Upper lobe of right lung (tissue), 1 donor: ENCODE results near the gene ACACB. TPM values are rescaled to one million over a fixed set of nuclear protein-coding genes. Genes with fewer than 3 reads are reported as not detected.
A peak's percentile ranks its signal among the peaks of the same experiment; 100 is the strongest.

Experiments
- ATAC-seq: fragments of 200-7000 bp; cut with Tn5 transposase; one replicate; pipeline ENCODE4 v1.9.1; 2020; ENCODE audit warnings: mild to moderate bottlenecking, moderate library complexity
- DNase-seq: peaks from one replicate; pipeline ENCODE4 v3.0.0-alpha.2; 2020
- H3K27ac ChIP-seq: fragments of 200-600 bp; one replicate; pipeline ENCODE4 v1.8.0; 2022
- H3K27me3 ChIP-seq: fragments of 200-600 bp; one replicate; pipeline ENCODE4 v1.8.0; 2022; ENCODE audit warnings: mild to moderate bottlenecking
- H3K36me3 ChIP-seq: fragments of 200-600 bp; one replicate; pipeline ENCODE4 v1.8.0; 2022
- H3K4me1 ChIP-seq: fragments of 200-600 bp; one replicate; pipeline ENCODE4 v1.8.0; 2022
- H3K4me3 ChIP-seq: fragments of 200-600 bp; one replicate; pipeline ENCODE4 v1.8.0; 2022; ENCODE audit warnings: mild to moderate bottlenecking
- H3K9me3 ChIP-seq: fragments of 200-600 bp; one replicate; pipeline ENCODE4 v1.8.0; 2022
- intact Hi-C: fragments of 100-400 bp; cut with DNase I; formaldehyde crosslinking; loops from one replicate; pipeline ENCODE4 v1.11.0; 2022
- total RNA-seq: library from RNA; stranded (reverse); fragmentation: NEBNext Ultra II Directional; extraction: Animal tissue kit (Norgen Biotek cat#: 25700); gene quantifications from one replicate; pipeline ENCODE4 v1.2.1, GENCODE V29; 2021
- TF ChIP-seq, protein P1 (sequence below): fragments of 200-600 bp; IDR thresholded peaks from one replicate; pipeline ENCODE4 v1.8.0; 2022; ENCODE audit warnings: antibody characterized with exemption
- donor health status: DM: no; HTN: yes; CAD: no; lungs with severe emphysema.

Gene ACACB
- total RNA-seq, 1 donor from 2014 or later = 35.2 TPM

DNA sequence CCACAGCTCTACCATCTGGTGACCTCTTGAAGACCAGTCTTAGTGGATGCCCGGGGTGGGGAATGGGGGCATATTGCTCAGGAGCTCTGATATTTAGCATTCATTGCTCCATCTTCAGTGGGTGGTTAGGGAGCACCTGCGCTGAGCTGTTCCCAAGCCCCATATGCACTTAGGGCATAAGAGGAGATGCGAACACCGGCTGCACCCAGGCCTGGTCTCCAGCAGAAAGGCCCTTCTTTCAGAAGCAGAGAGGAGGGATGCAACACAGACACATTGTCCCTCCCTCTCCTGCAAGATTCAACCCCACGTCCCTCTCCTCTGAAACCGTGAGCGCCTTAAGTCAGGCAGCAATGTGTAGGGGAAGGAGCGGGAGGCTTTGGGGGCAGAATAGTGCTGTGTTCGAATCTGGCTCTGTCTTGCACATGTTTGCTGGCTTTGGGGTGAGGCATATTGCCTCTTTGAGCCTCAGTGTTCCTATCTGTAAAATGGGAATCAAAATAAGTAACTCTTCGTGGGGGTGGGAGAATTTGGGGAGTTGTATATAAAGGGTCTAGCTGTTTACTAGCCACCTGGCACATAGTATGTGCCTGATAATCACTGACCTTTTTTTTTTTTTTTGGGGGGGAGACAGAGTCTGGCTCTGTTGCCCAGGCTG lies 105.0 kb downstream of the ACACB start:
- Histone ChIP-seq H3K4me1 (no peaks in the 10 kb centered on the region), H3K27me3 (no peaks in the 10 kb centered on the region), H3K4me3 (no peak overlapping the region), H3K27ac (no peak overlapping the region), H3K9me3 (no peaks in the 10 kb centered on the region), H3K36me3 (peaks cover 79% of the 10 kb centered on the region)
- DNase-seq (no peak), ATAC-seq (peak; percentile 13)
- TF ChIP-seq, protein P1, sequence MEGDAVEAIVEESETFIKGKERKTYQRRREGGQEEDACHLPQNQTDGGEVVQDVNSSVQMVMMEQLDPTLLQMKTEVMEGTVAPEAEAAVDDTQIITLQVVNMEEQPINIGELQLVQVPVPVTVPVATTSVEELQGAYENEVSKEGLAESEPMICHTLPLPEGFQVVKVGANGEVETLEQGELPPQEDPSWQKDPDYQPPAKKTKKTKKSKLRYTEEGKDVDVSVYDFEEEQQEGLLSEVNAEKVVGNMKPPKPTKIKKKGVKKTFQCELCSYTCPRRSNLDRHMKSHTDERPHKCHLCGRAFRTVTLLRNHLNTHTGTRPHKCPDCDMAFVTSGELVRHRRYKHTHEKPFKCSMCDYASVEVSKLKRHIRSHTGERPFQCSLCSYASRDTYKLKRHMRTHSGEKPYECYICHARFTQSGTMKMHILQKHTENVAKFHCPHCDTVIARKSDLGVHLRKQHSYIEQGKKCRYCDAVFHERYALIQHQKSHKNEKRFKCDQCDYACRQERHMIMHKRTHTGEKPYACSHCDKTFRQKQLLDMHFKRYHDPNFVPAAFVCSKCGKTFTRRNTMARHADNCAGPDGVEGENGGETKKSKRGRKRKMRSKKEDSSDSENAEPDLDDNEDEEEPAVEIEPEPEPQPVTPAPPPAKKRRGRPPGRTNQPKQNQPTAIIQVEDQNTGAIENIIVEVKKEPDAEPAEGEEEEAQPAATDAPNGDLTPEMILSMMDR = no peak
- intact Hi-C loops = no loop called here

DNA sequence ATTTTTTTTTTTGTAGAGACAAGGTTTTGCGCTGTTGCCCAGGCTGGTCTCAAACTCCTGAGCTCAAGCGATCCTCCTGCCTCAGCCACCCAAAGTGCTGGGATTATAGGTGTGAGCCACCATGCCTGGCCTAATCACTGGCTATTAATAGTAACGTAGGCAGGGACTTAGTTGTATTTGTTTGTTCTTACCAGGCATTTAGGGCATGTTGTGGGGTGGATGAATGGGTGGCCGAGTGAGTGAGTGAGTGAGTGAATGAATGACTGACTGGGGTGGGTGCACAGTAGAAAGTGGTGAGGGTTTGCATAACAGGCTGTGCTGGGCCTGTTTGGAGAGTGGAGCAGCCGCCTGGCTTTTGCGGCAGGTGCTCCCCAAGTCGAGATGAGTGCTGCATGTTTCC lies 105.7 kb downstream of the ACACB start:
- Histone ChIP-seq H3K4me1 (no peaks in the 10 kb centered on the region), H3K27ac (no peak overlapping the region), H3K4me3 (no peak overlapping the region), H3K9me3 (no peaks in the 10 kb centered on the region), H3K27me3 (no peaks in the 10 kb centered on the region), H3K36me3 (peaks cover 77% of the 10 kb centered on the region)
- intact Hi-C loops = no loop called here
- DNase-seq = no peak
- ATAC-seq = no peak
- TF ChIP-seq, protein P1 = no peak

DNA sequence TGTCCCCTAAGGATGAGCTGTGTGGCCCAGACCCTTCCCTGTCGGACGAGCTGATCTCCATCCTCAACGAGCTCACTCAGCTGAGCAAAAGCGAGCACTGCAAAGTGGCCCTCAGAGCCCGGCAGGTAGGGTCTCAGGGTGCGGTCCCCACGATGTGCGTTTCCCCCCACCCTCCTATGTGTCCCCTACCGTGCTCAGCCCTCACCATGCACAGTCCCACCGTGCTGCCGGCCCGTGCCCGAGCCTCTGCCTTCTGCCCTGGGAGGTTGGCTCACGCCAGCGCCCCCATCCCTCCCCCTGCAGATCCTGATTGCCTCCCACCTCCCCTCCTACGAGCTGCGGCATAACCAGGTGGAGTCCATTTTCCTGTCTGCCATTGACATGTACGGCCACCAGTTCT lies 106.1 kb downstream of the ACACB start:
- intact Hi-C loops = no loop called here
- peaks cover 77% of the 10 kb centered on the region for H3K36me3 ChIP-seq

DNA sequence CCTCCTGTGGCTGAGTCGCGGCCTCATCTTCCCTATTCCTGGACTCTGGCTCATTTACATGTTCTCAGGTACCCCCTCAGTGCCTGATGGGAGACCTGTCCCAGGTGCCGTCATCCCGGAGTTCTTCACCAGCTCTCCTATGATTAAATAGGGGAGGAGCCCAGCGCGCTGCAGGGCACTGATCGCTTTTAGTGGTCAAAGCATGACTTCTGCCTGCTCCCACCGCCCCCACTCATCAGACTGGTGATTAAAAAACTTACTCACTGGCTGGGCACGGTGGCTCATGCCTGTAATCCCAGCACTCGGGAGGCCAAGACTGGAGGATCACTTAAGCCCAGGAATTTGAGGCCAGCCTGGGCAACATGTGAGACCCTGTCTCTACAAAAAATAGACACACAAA lies 106.8 kb downstream of the ACACB start:
- H3K4me3 ChIP-seq = no peak overlapping the region
- H3K4me1 ChIP-seq = no peaks in the 10 kb centered on the region
- no peak overlapping the region for H3K27ac ChIP-seq
- intact Hi-C loops = no loop called here
- DNase-seq = no peak
- no peak for ATAC-seq
- H3K36me3 ChIP-seq = peaks cover 77% of the 10 kb centered on the region
- no peaks in the 10 kb centered on the region for H3K27me3 ChIP-seq
- H3K9me3 ChIP-seq = no peaks in the 10 kb centered on the region
- TF ChIP-seq, protein P1 = no peak

More for the DNA sequence above, 106.1 kb downstream of the ACACB start:
- Histone ChIP-seq H3K27ac (no peak overlapping the region), H3K4me3 (no peak overlapping the region), H3K27me3 (no peaks in the 10 kb centered on the region), H3K9me3 (no peaks in the 10 kb centered on the region), H3K4me1 (no peaks in the 10 kb centered on the region)
- peak; percentile 45 for ATAC-seq
- DNase-seq = no peak
- TF ChIP-seq, protein P1 = no peak

DNA sequence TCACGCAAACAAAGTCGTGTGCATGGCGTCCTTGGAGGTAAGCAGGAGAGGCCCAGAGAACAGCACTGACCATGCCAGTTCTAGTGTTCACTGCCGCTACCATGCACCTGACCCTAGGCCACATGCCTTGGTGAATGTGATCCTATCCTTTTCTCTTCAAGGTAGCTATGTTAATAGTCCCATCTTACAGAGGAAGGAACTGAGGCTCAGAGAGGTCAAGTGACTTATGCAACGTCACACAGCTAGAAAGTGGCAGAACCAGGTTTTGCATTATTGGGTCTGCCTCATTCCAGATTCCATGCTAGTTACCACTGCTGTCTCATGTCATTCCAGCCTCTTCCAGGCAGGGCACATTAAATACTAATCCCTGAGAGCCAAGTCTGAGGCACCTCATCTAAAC lies 107.5 kb downstream of the ACACB start:
- no peaks in the 10 kb centered on the region for H3K9me3 ChIP-seq
- peaks cover 81% of the 10 kb centered on the region for H3K36me3 ChIP-seq
- ATAC-seq (no peak), DNase-seq (no peak)
- H3K27me3 ChIP-seq = no peaks in the 10 kb centered on the region
- H3K27ac ChIP-seq = no peak overlapping the region
- TF ChIP-seq, protein P1 = no peak
- no peak overlapping the region for H3K4me3 ChIP-seq
- H3K4me1 ChIP-seq = no peaks in the 10 kb centered on the region
- intact Hi-C loops = no loop called here

DNA sequence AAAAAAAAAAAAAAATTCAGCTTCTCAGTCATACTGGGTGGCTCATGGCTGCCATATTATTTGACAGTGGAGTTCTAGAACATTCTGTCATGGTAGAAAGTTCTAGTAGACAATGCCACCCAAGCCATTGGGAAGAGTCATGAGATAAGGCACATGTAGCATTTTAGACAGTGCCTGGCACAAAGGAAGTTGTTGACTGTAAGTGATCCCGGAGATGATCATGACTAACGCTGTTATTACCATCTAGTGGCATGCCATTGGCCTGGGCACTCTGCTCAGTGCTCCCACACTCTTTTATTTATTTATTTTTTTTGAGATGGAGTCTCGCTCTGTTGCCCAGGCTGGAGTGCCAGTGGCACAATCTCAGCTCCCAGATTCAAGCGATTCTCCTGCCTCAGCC lies 112.3 kb downstream of the ACACB start:
- ATAC-seq = no peak
- TF ChIP-seq, protein P1 = no peak
- no peak for DNase-seq
- peaks cover 85% of the 10 kb centered on the region for H3K36me3 ChIP-seq
- H3K4me1 ChIP-seq = no peaks in the 10 kb centered on the region
- intact Hi-C loops = no loop called here
- H3K9me3 ChIP-seq = no peaks in the 10 kb centered on the region
- H3K4me3 ChIP-seq = no peak overlapping the region
- H3K27ac ChIP-seq = no peak overlapping the region
- no peaks in the 10 kb centered on the region for H3K27me3 ChIP-seq
